Measurements from ENCODE around the gene MLYCD. TPM values are rescaled to one million over a fixed set of nuclear protein-coding genes. Genes with fewer than 3 reads are reported as not detected.

The MLYCD gene
- total and polyA plus RNA-seq, 4 donors, result 3.7 to 24.4 (median 7.5) TPM

DNA sequence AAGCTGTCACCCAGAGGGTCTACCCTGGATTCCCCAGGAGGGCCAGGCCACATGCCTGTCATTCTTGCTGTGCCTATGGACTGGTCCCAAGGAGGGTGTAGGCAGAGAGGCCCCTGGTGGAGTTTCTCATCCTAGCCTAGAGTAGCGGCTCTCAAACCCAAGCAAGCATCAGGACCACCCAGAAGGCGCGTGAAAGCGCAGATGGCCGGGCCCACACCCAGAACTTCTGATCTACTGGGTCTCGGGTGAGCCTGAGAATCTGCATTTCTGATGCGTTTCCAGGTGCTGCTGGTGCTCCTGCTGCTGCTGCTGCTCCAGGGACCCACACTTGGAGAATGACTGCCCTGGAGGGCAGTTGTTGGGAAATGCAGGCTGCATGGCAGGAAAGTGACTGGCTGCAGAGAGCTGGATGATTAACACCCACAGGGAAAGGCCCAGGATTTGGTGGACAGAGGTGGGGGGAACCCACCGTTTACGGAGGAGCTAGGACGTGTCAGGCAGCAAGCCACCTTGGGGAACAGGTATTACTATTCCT is 44.7 kb downstream of the MLYCD start:
- H3K27ac ChIP-seq (ENCODE audit: low read depth in 1 of 2, low read length in 2 of 2), result peak overlapping the region; percentile 75 to 82
- no peak for DNase-seq (ENCODE audit: low spot score)
- TF ChIP-seq NR2F2 (IDR thresholded peaks at IDR 0.05) (no peak), RAD21 (IDR thresholded peaks at IDR 0.05) (no peak), FOXA2 (IDR thresholded peaks at IDR 0.05) (no peak), RXRA (IDR thresholded peaks at IDR 0.05) (peak in 1 of 2 donors; percentile 19), REST (IDR thresholded peaks at IDR 0.05) (no peak), SP1 (IDR thresholded peaks at IDR 0.05) (no peak), HNF4A (conservative IDR thresholded peaks at IDR 0.05) (peak in 1 of 2 donors; percentile 49), CTCF (IDR thresholded peaks at IDR 0.05; ENCODE audit: low read depth, low read length, missing input control) (no peak), GABPA (IDR thresholded peaks at IDR 0.05 in 1 of 2, conservative IDR thresholded peaks at IDR 0.05 in 1 of 2) (no peak)

GRCh38 chr16:83945587-83945986 is 46.7 kb downstream of the MLYCD start:
- Histone ChIP-seq H3K27ac (ENCODE audit: low read depth in 1 of 2, low read length in 2 of 2) (peak overlapping the region; percentile 90 to 93), H3K9ac (ENCODE audit: low read depth in 1 of 2, low read length in 2 of 2) (peak overlapping the region; percentile 21 to 28), H3K4me1 (ENCODE audit: control insufficient read depth in 4 of 4, insufficient read depth in 4 of 4, low read length in 3 of 4) (peaks cover 24 to 72% (median 65%) of the 10 kb centered on the region in 4 donors), H3K9me3 (ENCODE audit: control insufficient read depth in 4 of 4, low read length in 3 of 4) (no peaks in the 10 kb centered on the region), H3K27me3 (ENCODE audit: control insufficient read depth in 4 of 4, insufficient read depth in 4 of 4, low read length in 3 of 4) (no peaks in the 10 kb centered on the region), H3K4me3 (ENCODE audit: low read depth in 1 of 3, low read length in 3 of 3) (peak overlapping the region; percentile 6 to 57 (median 41)), H3K36me3 (ENCODE audit: control insufficient read depth in 4 of 4, insufficient read depth in 3 of 4, low read depth in 1 of 4, low read length in 3 of 4) (no peaks in the 10 kb centered on the region)
- WGBS, result 36% methylated on average over 10 of the region's 10 CpGs
- no peak for DNase-seq (ENCODE audit: low spot score)
- TF ChIP-seq RXRA (IDR thresholded peaks at IDR 0.05), result peak; percentile 47 to 65
- TF ChIP-seq GABPA (IDR thresholded peaks at IDR 0.05 in 1 of 2, conservative IDR thresholded peaks at IDR 0.05 in 1 of 2), result no peak
- no peak for TF ChIP-seq EGR1 (IDR thresholded peaks at IDR 0.05; ENCODE audit: low read depth in 2 of 2)
- peak; percentile 66 to 72 for TF ChIP-seq HNF4A (conservative IDR thresholded peaks at IDR 0.05)
- TF ChIP-seq HNF4G (IDR thresholded peaks at IDR 0.05), result no peak
- no peak for TF ChIP-seq TAF1 (conservative IDR thresholded peaks at IDR 0.05)
- no peak for TF ChIP-seq YY1 (IDR thresholded peaks at IDR 0.05)
- TF ChIP-seq RAD21 (IDR thresholded peaks at IDR 0.05), result no peak
- no peak for TF ChIP-seq NR2F2 (IDR thresholded peaks at IDR 0.05)

More for the DNA sequence above, 44.7 kb downstream of the MLYCD start:
- Histone ChIP-seq H3K36me3 (ENCODE audit: control insufficient read depth in 4 of 4, insufficient read depth in 3 of 4, low read depth in 1 of 4, low read length in 3 of 4) (no peaks in the 10 kb centered on the region), H3K9me3 (ENCODE audit: control insufficient read depth in 4 of 4, low read length in 3 of 4) (no peaks in the 10 kb centered on the region), H3K4me3 (ENCODE audit: low read depth in 1 of 3, low read length in 3 of 3) (peak overlapping the region in 1 of 3 donors; percentile 4), H3K27me3 (ENCODE audit: control insufficient read depth in 4 of 4, insufficient read depth in 4 of 4, low read length in 3 of 4) (no peaks in the 10 kb centered on the region), H3K9ac (ENCODE audit: low read depth in 1 of 2, low read length in 2 of 2) (peak overlapping the region in 1 of 2 donors; percentile 37), H3K4me1 (ENCODE audit: control insufficient read depth in 4 of 4, insufficient read depth in 4 of 4, low read length in 3 of 4) (peaks cover 19 to 70% (median 65%) of the 10 kb centered on the region in 4 donors)
- WGBS, result 63% methylated on average over 10 of the region's 10 CpGs

Measured in liver (tissue), 9 donors.